ENCODE results near the gene ZBTB16.

Gene ZBTB16

DNA sequence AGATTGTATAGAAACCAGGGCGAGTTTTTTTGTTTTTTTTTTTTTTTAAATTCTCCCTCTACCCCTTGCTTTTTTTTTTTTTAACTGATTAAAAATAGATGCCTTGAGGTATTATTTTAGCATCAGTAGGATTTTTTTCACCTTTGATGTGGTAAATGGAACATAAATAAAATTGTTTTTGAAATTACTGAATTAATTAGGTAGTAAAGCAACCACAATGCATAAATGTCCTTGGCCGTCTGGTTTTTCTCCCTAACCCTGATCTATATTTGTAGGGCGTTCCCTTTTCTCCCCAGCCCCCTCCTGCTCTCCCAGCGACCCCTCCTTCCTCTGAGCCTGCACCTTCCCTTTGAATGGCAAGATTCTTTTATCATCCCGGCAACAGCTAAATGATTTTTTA, 107.8 kb downstream of the ZBTB16 start:
- no peak for DNase-seq (ENCODE audit: low spot score)

DNA sequence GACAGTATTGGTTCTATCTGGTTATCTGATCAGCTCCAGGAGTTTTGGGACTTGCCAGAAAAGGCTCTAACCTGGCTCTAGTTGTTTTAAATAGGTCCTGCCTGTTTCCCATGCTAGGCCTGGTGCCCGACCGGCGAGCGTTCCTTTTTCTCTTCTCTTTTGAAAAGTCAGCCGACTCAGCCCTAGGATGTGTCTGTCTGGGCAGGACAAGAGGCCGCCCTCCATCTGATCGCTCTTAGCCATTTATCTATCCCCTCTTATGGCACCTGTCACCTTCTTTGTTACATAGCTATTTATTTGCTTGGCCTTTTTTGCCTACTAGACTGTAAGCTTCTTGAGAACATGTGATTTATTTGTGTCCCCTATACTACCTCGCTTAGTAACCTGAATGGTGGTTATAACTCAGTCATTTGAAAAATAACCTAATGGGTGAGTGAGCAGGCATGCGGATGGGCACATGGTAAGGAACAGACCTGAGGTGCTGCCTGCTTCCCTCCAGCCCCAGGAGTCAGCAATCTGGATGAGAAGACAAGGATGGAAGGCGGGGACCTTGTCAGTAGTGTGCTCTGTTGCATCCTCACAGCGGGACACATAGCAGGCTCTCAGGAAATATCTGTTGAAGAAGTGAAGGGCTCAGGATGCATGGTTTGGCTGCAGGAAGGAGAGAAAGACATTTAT, 108.4 kb downstream of the ZBTB16 start:
- DNase-seq (ENCODE audit: low spot score) = no peak

DNA sequence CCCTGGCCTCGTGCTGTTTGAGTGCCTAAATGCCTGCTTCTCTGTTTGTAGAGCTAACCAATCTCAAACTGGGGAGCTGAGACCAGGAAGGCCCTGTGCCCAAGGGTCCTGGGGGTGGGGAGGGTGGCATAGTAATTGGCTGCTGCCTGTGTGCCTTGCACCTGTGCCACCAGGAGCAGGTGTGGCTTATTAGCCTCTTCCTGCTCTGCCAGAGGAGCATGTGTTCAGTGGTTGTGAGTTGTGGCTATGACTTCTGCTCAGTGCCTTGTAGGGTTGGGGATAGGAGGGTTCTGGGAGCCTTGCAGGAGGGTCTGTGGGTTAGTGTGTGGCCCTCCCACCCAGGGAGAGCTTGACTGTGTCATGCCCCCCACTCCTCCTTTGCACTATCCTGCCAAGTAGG, 109.2 kb downstream of the ZBTB16 start:
- DNase-seq (ENCODE audit: low spot score) = no peak

DNA sequence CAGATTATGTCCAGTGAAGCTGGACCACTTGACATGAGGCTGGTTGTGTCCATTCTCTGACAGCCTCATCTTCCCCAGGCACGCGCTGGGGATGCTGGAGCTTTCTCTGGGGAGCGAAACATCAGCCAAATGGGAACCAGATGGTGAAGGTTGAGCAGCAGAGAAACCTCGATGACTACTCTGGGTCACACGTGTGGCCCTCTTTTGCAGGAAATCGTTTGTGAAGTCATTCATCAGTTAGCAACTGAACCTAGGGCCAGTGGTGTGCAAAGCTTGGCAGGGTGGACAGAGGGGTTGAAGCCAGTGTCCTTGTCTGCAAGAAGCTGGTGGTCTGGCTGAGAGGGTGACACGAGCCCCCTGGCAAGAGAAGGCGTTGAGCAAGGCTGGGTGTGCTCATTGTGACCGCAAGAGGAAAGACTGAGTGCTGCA, 109.8 kb downstream of the ZBTB16 start:
- DNase-seq (ENCODE audit: low spot score) = no peak

DNA sequence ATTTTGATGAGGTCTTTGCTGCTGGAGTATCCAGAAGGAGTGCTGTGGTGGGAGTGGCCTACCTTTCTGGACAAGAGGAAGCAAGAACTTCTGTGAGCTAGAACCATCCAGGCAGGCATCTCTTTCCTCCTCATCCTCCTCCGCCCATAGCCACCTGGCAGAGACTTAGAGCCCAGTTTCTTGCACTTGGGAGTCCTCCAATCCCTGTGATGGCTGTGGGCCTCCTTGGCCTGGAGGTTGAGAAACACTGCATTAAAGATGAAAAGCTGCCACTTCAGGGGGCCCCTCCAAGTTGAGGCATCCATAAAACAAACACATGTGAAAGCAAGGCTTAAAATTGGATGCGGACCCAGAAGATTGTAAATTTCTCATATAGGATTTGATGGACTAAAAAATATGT, 110.3 kb downstream of the ZBTB16 start:
- no peak for DNase-seq (ENCODE audit: low spot score)

DNA sequence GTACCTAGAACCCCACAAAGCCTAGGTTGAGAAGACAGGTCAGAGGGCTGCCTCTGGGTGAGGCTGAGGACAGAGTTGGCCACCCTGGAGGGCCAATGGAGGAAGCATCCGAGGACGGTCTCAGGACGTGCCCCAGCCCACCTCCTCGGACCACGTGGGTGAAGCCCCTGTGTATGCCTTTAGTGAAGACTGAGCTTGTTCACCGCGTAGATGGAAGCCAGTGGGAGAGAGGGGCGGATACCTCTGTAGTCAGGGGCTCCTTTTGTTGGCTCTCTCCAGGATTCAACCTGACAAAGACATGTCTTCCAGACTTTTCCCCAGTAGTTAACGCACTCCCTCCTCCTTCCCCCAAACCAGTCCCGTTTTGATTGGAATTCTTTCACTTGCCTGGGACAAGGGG, 110.7 kb downstream of the ZBTB16 start:
- no peak for DNase-seq (ENCODE audit: low spot score)

DNA sequence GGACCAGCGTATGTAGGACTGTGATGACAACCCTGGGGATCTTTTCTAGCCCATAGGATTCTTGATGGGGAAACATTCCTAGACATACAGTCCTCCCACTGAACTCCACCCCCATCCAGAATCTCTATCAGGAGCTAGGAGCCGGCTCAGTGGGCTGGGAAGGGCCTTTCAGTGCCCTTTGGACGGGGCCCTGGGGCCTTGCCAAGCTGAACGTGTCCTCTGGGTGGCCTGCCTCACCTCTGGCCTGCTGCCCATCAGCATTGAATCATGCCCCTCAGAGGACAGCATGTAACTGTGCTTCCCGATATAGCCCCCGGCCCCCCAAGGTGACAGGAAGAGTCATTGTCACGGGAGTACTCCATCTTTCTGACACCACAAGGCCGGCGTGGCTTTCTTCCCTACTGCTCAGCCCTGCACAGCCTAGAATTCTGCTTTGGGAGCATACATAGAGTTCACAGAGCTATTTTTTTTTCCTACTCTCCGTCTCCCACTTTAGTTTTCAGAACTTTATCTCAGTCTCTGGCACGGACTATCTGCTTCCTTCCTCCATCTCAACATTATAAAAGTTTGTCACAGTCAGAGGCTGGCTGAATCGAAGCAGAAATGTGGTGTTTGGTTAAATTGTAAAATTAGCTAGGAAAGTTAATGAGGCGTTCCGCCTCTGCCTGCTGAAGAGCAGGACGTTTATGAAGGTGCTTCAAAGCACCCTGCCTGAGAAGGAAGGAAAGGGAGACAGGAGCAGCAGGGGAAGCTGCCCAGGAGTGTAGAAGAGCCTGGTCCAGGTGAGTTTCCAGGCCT, 111.9 kb downstream of the ZBTB16 start:
- no peak for DNase-seq (ENCODE audit: low spot score)

DNA sequence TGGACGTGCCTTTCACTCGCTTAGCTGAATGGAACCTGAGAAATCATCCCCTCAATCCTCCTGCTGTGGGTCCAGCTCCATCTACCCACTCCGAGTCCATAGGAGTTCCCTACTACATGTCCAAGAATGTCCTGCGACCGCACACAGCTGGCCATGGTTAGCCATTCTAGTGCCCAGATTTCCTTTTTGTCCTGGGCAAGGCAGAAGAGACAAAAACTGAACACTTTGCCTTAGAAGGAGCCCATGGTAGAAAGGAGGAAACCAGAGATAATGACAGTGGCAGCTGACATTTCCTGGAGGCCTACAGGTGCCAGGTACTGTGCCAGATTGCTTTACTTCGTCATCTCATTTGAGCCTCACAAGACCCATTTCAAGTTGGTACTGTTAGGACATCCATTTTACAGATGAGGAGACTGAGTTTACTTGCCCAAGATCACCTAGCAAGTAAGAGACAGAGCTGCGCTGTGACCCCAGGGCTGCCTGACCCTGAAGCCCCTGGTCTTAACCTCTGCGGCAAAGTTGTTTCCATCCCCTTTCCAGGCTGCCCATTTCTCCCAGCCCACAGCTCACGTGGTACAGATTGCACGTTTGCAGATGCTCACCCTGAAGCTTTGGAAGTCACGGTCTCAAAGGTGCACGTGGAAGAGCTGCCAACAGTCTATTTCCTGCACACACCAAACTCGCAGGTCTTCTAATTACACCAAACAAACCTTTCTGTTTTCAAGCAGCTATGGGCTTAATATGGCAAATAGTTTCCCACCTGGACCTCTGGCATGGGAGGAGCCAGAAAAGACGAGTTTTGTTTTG, 112.7 kb downstream of the ZBTB16 start:
- DNase-seq (ENCODE audit: low spot score) = no peak

DNA sequence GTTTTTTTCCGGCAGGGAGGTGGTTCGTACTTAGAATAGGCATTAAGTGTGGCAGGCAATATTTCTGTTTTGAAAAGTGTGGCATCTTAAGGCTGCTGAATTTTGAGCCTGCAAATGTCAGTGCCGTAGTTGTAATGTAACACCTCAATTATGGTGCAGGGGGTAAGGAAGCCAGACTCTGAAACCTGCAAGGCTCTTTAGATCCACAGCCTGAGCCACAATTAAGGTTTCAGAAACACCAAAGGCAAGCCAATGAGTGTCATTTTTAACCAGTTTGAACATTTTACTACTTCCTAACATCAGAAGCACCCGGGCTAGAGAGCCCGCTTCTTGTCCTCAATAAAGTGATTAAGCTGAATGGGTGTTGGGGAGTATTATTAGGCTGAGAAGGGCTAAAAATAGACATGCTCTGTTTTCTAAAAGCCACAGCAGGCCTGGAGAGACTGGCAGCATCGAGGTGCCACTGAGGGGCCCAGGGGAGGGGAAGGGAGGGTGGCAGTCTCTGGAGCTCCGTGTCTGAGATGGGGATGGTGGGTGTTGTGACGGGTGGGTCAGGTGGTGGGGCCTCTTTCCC, 113.4 kb downstream of the ZBTB16 start:
- DNase-seq (ENCODE audit: low spot score) = peak; percentile 25

DNA sequence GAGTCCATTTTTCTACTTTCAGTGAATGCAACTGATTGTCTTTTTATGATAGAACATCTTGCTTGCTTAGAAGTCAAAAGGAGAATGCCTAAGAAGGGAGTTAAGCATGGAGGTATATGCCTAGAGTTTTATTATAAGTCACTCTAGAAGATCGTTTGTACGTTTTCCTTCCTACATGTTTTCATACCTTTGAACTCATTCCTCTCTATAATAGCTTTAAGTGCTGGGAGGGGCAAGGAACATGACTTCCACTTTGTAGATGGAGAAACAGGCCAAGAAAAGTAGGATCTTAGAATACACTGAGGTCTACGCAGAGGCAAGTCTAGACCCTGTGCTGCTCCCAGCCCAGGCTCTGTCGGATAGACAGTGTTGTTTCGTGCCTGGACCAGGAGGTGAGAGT, 114.3 kb downstream of the ZBTB16 start:
- DNase-seq (ENCODE audit: low spot score) = no peak

DNA sequence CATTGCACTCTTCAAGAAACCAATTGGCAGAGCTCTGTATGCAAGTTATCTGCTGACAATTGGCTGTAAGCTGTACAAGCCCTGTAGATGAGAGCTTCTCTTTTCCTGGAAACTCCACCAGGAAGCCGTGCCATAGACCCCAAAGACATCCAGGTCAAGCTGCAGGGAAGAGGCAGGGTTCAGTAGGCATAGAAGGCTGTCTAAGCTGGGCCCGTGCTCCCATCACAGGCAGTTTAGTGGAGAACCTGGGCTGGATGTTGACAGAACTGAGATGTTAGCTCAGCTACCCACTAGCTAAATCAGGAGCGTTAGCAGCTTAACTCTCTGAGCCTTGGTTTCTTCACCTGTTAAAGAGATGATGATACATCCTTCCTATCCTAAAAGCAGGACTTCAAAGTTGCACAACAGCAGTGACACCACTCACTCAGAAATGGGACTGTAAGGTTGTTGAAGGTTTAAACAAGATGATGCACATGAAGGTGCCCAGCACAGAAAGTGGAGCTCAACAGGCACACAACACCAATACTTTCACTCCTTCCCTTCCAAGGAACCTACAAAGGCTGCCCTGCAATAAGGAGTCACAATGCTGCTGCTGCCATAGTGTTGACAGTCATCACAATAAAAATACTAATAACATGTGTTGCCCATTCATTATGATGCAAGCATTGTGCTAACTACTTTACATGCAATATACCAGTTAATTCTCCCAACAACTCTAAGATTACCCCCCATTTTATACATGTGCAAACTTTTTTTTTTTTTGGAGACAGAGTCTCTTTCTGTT, 115.4 kb downstream of the ZBTB16 start:
- DNase-seq (ENCODE audit: low spot score) = no peak

DNA sequence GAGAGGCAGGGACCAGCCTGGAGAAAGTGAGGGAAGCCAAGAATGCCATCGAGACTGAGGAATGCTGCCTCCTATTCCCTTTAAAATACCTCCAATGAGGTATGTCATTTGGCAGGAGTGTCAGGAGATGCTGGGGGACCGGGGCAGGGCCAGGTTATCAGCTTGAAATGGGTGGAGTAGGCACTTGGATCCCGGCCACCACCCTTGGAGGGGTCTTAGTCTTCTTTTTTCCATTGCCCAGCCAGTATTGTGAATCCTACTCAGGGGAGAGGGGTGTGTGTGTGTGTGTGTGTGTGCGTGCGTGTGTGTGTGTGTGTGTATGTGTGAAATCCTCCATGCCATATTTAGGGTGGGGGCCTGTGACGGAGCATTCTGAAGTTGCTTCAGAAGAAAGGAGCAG, 116.2 kb downstream of the ZBTB16 start:
- DNase-seq (ENCODE audit: low spot score) = no peak

DNA sequence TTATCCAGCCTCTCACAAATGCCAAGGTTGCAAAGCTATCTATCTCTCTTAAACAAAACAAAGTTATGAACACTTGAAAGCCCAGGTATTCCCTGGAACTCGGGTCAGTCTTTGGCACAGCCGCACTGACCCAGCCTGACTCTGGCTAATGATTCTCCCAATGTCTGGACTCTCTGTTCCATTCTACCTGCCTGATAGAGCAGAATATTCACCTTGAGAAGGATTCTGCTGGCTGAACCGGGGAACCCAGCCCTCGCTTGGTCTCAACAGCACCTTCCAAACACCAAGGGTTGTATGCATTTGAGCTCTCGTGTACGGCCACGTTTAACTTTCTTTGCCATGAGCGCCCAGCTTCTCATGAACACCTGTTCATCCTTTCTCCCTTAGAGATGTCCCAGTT, 116.8 kb downstream of the ZBTB16 start:
- DNase-seq (ENCODE audit: low spot score) = no peak

DNA sequence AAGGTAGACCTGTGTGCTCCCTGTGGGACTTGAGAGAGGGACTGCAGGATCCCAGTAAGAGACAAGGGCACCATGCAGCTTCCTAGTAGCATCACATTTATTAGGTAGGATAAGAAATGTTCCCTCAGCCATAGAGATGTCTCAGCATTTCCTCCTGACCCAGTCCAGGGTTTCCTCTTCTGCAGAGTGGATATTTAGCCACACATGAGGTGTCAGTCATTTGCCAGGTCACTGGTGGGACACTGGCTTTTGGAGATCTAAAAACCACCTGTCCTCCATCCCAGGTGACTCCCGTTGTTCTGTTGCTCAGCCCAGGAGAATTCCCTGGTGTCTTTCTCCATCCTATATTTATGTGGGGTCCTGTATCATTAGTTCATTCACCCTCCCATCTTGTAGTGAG, 119.1 kb downstream of the ZBTB16 start:
- DNase-seq (ENCODE audit: low spot score) = no peak

DNA sequence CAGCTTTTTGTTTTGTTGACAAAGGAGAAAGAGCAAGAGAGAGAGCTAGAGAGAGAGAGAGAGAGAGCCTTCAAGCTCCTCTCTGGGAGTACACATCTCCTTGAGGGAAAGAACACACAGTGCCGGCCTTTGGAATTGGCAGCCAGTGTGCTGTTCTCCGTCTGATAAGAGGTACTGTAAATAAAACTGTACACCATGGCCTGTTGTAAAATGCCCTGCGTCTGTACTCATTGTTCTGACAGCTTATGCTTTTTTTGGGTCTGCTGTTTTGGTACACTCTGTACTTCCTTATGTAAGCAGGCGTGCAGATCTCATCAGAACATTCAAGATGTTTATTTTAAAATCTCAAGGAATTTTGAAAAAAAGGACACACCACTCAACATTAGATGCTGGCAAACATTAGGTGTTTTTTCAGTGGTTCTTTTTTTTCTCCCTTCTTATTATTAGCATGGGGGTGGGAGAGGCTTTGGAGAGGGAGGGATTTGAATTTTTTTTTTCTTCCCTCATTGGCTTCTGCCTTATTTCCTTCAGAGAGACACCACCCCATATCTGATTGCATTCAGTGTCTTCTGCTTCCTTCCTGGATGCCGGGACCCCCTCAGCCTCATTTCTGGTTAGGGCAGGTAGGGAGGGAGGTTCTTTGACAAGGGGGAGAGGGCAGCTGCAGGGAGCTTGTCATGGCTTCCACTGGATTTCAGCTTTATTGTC, 119.9 kb downstream of the ZBTB16 start:
- no peak for DNase-seq (ENCODE audit: low spot score)

DNA sequence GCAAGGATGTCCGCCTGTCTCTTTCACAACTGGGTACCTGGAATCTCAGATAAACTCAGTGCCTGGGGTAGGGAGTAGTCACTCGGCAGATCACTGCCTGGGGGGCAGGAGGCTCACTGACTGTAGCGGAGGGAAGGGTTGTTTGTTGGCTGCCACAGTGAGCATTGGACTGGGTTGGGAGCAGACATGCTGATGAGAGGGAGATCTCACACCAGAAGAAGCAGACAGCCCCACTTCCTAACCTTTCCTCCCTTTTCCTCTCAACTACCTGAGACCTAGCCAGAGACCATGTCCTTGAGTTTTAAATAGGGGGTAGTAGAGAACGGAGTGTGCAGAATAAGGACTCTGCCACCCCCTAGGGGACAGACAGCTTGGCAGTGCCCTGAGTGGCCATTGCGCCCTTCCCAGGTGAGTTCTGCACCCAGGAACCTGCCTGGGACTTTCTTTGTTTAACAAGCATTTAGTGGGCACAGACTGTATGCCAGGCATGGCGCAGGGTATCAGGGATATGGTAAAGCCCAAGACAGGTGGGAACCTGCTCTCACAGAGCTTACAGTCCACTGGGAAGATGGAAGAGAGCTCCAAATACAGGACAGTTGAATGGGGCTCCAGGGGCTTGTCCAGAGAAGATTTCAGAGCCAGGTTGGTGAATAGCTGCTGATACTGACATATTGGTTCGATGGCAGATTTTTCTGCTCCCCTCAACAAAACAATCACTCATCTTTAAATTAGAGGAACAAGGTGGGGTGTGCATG, 121.0 kb downstream of the ZBTB16 start:
- no peak for DNase-seq (ENCODE audit: low spot score)

DNA sequence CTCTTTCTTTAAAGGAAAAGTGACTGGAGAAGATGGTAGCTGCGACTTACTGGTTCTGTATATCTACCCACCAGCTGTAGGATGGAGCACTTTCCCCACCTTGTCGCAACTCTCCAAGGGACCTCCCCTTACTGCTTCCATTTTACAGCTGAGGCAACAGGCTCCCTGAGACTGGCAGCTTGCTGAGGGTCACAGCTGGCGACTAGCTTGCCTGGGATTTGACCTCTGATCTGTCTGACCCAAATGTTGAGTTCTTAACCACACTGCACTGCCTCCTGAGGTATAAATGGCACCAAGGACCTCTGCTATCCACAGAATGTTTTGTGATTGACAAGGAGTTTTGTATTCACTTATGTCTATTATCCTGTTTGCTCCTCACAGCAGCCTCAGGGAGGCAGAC, 121.7 kb downstream of the ZBTB16 start:
- DNase-seq (ENCODE audit: low spot score) = no peak

DNA sequence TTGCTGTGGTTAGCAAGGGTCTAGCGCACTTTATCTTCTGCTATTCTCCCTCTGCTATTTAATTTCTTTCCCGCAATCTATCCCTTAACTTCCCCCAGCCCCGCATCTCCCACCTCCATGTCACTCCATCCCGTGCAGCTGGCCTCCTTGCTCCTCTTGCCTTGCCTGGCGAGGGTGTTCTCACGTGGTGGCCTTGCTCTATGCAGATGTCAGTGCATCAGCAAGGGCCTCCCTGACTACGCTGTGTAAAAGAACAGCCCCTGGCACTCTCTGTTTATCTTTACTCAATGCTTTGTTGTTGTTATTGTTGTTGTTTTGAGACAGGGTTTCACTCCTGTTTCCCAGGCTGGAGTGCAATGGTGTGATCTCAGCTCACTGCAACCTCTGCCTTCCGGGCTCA, 122.2 kb downstream of the ZBTB16 start:
- DNase-seq (ENCODE audit: low spot score) = no peak

DNA sequence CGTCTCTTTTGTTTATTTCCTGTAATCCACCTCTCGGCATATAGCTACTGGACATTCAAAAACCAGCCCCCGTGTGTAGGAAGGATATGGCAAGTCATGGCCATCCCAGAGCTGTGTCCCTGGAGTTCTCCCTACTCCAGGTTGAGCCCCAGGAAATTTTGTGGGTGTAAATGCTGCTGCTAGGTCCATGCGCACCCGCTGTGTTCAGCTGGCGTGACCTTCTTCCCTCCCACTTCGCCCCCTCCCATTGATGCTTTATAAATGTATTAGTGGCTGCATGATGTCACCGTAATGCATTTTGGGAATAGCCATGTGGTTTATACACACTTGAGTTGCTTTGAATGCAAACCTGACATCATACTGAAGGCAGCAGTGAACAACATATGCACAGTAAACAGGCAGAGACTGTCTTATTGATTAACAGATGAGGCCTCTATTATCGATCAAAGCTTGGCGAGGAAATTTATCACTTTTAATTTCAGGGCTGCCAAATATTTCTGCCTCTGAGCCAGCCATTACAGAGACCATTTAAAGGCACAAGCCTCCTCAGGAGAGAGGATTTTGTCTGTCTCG, 123.0 kb downstream of the ZBTB16 start:
- DNase-seq (ENCODE audit: low spot score) = no peak

DNA sequence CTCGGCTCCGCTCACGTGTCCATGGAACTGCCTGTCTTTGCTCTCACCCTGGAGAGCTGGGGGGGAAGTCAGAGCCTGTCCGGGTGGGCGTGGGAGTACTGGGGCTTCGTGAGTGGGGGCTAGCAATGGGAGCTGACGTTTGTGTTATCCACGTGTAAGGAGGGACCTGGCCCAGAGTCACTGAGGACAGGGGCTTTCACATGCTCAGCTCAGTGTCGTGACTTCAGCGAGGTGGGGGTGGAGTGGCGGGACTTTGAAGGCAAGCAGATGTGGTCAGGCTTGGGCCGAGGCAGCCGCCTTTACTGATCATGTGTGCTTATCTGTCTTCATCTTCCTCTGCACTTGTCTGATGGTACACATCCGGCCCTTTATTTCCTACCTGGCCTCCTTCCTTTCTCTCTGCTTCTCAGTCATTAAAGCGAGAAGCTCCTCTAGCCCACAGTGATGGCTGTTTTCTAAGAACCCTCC, 123.6 kb downstream of the ZBTB16 start:
- peak; percentile 63 for DNase-seq (ENCODE audit: low spot score)
